Esophagus mucosa (tissue), 1 donor: ENCODE data around the gene DYNLT4. TPM values are rescaled to one million over a fixed set of nuclear protein-coding genes. Genes with fewer than 3 reads are reported as not detected.
"Not testable (repeated sequence)": the region's sequence is repeated elsewhere in the genome, so short reads cannot be mapped to it uniquely, and the experiment has no call there.

Experiments used
- ATAC-seq: fragments of 200-7000 bp; cut with Tn5 transposase; one replicate; pipeline ENCODE4 v1.9.1; 2020
- total RNA-seq: library from RNA; stranded (reverse); gene quantifications from one replicate; pipeline ENCODE4 v1.2.4, GENCODE V29; 2023
- donor health status: DM: yes; HTN: yes; CAD: no.

The DYNLT4 gene
- total RNA-seq, 1 donor from 2014 or later: not detected

DNA sequence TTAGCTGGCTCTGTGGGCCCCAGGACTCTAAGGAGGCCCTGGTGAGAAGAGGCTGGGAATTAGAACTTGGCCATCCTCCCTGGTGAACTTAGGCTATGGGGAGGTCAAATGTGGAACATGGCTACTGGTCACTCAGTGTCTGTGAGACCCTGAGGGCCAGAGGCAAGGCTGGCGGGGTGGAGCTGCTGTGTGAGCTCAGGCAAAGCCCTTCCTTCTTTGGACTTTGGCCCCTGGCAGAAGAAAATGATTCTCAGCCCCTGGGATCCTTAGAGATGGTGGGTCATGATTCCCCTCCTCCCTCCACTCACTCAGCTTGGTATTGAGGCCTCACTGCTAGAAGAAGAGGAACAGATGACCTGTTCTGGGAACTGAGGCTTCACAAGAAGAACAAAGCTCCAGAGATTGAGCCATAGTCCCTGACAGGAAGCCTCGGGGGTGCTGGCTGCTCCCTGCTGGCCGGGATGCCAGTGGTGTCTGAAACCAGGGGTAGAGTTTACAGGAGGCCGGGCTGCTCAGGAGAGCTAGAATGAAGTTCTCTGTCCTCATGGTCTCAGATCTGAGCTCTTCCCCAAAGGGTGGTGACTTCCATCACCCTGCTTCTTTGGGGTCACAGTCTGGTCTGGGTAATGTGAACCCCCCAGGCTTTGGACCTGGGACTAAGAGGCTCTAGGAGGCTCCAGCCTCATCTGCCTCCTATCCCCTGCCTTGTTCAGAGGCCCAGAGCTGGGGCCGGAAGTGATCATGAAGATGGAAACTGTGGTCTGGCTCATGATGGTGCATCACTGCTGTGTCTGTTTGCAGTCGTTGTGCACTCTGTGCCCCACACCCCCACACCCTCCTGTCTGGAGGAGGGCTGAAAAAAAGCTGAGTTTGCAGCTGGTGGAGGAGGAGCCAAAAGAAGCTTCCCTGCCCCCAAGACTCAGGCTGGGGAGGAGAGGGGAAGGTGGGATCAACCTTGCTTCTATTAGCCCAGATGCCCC lies 2.1 kb upstream of the DYNLT4 start:
- ATAC-seq: no peak

DNA sequence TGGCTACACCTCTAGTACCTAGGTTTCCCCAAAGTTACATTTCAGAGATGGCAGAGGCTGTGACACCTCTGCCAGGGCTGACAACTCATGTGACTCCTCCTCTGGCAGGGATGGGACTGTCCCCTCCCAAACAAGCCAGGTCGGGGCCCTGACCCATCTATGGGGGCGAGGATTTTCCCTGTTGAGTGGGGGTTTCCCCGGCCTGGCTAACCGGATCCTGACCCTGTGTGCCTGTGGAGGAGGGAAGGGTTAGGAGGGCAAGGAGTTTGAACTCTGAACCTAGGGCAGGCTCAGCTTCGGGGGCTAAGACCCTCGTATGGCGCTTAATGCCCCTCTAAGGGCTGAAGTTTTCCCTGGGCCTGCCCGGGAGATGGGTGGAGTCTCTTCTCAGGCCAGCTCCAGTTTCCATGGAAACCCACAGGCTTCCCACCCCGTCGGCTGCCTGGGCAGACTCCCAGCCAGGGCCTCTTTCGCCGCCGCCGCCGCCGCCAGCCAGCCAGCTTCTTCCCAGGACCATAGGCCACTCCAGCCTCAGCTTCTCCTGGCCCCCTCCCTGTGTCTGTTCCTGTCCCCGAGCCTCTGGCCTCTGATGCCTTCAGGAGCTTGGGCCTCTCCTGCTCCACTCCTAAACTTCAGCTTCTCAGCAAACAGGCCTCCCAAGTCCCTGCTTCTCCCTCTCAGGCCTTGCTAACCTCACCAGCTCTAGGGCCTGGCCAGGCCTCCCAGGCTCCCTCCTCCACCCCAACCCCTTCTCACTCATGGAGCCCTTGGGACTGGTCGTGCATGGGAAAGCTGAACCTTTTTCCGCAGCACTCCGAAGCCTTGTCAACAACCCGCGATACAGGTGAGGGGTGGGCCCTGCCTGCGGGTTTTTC lies 1.1 kb upstream of the DYNLT4 start, which contains the start of gene BTBD19:
BTBD19 (plus strand) TSS at position 461 of the 875 bp plus-strand sequence; CDS start at position 759, 298 bp downstream.
- peak; percentile 23 for ATAC-seq

DNA sequence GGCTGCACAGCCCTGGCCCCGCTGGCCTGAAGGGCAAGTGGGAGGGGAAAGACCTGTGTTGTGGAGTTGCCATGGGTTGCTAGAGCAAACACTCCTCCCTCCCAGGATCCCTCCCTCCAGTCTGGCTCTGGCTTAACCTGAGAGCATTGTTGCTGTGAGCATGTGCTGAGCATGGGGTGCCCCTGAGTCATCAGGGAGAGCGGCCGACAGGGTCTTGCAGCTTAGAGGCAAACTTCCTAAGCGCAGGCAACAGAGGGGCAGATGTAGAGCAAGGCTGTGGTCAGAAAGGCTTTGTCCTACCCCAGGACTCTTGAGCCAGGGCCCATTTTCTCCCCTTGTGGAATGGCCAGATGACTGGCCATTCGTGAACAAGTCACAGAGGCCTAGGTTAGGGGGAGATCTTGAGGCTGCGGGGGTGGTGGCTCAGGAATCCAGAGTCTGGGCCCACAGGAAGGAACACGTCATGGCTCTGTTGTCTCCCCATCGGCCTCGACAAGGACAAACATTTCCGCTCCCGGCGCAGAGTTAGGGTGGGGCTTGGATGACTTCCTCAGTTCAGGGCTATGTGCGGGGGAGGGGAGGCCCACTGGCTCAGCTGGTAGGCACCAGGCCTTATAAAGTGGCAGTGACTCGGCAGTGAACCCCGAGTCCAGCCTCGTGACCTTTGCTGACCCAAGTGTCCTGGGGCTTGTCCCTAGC lies 362 bp upstream of the DYNLT4 start:
- peak; percentile 83 for ATAC-seq

DNA sequence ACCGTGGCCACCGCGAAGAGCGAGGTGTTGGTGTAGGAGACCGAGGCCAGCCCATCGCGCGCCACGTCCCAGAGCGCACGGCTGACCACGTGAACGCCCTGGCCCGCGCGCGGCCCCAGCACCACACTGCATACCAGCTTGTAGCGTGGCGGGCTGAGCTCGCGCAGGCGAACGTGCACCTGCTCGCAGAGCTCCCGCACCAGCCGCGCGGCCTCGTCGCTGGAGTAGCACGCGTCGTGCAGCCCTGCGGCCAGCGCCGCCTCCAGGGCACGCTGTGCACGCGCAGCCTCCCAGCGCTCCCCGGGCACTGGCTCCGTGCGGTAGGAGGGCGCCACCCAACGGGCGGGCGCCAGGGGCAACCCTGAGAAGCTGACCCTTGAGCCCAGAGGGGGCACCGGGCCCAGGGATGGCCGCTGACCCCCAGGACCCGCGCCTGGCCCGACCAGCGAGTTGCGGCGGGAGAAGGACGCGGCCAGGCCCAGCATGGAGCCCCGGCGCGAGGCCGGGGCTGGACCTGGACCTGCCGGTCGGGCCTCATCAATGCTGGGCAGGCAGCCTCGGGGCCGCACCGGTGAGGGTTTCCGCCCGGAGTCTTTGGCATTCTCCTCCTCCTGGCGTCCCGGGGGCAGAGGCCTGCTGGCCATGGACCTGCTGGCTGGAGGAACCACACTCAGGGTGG lies 987 bp downstream of the DYNLT4 start:
- no peak for ATAC-seq

DNA sequence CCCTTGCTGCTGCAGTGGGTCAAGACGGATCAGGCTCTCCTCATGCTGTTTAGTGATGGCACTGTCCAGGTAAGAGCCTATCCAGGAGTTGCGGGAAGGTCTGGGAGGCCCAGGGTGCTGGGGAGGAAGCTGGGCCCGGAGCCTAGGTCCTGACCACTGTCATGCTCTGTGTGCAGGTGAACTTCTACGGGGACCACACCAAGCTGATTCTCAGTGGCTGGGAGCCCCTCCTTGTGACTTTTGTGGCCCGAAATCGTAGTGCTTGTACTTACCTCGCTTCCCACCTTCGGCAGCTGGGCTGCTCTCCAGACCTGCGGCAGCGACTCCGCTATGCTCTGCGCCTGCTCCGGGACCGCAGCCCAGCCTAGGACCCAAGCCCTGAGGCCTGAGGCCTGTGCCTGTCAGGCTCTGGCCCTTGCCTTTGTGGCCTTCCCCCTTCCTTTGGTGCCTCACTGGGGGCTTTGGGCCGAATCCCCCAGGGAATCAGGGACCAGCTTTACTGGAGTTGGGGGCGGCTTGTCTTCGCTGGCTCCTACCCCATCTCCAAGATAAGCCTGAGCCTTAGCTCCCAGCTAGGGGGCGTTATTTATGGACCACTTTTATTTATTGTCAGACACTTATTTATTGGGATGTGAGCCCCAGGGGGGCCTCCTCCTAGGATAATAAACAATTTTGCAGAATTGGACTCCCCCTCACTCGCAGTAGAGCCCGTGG lies 1.7 kb downstream of the DYNLT4 start:
- ATAC-seq: no peak

DNA sequence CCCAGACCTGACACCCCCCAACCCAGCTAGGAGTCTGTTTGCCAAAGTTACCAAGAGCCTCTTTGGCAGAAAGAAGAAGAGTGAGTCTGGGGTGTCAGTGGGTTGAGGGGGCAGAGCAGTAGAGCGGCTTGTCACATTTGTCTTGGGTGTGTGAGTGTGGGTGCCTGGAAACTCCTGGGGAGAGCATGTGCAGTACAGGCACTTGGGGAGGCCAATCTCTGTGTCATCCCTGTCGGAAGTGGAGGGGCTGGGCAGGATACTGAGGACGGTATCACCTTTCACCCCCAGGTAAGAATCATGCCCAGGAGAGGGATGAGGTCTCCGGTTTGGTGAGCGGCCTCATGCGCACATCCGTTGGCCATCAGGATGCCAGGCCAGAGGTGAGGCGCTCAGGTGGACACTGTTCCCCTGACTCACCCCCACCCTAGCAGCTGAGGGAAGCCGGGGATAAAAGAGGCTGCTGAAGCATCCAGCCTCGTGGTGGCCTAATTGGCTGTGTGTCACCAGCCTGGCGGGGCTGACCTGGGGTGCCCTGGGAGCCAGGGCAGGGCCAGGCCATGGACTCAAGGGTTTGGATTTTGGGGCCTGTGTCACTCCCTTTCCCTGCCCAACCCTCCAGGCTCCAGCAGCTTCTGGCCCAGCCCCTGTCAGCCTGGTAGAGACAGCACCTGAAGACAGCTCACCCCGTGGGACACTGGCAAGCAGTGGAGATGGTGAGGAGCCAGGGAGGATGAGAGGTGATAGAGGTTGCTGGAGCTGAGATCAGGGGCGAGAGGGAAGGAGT lies 3.6 kb downstream of the DYNLT4 start:
- ATAC-seq: peak; percentile 3

DNA sequence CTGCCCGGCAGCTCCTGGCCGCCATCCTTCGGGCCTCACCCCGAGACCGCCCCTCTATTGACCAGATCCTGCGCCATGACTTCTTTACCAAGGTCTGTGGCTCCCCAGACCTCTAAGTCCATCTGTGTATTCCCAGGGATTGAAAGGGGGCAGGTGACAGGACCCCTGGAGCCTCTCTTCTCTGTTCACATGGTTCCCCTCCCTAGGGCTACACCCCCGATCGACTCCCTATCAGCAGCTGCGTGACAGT lies 4.2 kb downstream of the DYNLT4 start:
- no peak for ATAC-seq

DNA sequence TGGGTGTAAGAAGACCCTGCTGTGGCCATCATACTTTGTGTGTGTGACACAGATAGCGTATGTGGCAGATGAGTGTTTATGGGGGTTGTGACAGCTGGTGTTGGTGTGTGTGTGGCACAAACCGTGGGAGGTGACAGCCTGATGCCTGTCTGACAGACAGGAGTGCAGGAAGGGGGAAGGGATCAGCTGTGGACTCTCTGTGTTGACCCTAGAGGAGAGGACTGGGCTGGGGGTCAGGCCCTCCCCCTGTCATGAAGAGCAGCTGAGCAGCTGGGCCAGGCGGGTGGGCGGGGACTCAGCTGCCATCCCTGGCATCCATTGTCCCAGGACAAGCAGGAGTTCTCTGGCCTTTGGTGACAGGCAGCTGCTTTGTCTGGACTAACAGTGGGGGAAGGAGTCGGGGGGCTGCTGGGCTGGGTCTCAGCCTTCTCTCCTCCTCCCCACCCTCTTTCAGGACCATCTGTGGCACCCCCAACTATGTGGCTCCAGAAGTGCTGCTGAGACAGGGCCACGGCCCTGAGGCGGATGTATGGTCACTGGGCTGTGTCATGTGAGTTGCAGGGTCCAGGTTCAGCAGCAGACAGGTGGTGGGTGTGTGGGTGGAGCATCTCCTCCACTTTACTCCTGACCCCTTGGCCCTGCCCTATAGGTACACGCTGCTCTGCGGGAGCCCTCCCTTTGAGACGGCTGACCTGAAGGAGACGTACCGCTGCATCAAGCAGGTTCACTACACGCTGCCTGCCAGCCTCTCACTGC lies 4.7 kb downstream of the DYNLT4 start:
- ATAC-seq: no peak

DNA sequence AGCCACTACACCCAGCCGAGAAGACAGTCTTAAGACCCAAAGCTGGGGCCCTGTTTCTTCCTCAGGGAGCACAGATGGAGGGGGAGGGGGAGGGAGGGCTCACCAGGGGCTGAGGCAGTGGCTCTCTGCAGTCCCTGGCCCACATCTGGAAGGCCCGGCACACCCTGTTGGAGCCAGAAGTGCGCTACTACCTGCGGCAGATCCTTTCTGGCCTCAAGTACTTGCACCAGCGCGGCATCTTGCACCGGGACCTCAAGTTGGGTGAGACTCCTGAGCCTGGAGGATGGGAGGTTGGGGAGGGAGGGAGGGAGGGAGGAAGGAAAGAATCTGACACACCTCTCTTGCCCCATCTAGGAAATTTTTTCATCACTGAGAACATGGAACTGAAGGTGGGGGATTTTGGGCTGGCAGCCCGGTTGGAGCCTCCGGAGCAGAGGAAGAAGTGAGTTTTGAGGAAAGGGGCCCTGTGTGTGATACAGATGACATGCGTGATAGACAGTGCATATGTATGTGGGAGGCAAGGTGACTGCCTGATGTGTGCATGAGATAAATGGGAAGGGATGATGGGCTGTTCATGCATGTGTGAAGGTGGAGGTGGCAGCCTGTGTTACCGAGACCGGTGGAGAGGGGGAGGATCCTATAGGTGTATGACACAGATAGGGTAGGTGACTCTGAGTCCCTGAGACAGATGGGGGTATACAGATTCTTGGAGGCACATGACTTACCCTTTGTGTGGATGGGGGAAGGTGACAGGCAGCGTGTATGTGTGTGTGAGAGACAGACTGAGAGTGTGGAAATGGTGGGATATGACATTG lies 5.5 kb downstream of the DYNLT4 start:
- ATAC-seq: no peak

DNA sequence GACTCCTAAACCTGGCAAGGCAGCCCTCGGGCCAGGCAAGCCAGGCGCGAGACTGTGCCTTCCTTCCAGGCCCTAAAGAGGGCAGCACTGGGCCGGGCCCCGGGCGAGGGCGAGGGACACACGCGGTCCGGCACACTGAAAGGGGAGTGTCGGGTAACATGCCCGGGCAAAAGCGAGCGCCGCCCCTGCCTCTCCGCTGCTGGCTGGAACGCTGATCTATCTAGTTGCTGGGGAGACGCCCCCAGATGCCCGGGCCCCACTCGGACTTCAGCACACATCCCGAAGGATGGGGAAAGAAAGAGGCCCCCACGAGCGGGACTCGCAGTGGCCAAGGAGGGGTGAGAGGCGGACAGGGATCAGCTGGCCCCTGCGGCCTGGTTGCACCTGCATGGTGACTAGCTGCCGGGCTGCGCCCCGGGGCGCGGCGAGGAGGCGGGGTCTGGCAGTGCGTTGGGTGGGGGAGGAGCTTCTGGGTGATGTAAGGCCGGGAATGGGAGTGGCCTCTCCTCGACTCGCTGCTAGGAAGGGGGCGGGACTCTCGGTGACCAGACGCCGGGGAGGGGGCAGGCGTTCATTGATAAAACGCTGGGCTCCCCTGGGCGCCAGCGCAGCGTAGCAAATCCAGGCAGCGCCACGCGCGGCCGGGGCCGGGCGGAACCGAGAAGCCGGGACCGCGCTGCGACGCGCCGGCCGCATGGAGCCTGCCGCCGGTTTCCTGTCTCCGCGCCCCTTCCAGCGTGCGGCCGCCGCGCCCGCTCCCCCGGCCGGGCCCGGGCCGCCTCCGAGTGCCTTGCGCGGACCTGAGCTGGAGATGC lies 7.2 kb downstream of the DYNLT4 start, which contains the start of gene PLK3:
PLK3 (plus strand) TSS at position 608 of the 815 bp plus-strand sequence; CDS start at position 695, 87 bp downstream.
- peak; percentile 92 for ATAC-seq

DNA sequence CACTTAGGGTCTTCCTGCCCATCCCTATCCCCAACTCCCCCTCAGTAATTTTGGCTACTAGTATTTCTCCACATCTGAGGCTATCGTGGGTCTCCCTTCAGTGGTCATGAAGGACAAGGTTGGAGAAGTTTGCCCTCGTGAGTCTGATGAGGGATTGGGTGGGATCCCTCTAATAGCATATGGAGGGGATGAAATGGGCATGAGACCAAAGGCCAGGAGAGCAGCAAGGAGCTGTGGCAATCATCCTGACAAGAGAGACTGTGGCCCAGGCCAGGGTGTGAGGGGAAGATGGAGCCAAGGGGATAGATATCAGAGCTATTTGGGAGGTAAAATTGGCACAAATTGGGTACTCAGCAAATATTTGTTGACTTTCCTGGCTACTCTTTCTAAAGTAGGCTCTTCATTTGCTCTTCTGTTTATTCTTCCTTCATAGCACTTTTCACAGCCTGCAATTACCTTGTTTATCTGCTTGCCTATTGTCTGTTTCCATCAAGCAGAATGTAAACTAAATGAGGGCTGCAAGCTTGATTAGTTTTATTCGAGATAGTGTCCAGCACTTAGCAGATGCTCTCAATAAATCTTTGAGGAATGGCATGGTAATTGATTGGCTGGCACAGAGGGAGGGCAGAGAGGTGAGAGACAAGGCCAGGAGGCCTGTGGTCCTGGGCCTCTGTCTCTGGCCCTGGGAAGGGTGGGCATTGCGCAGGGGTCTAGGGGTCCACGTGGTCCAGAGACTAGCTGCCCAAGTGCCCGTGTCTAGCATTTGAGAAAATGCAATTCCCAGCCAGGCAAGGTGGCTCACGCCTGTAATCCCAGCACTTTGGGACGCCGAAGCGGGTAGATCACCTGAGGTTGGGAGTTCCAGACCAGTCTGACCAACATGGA lies 8.4 kb downstream of the DYNLT4 start:
- ATAC-seq: no peak

DNA sequence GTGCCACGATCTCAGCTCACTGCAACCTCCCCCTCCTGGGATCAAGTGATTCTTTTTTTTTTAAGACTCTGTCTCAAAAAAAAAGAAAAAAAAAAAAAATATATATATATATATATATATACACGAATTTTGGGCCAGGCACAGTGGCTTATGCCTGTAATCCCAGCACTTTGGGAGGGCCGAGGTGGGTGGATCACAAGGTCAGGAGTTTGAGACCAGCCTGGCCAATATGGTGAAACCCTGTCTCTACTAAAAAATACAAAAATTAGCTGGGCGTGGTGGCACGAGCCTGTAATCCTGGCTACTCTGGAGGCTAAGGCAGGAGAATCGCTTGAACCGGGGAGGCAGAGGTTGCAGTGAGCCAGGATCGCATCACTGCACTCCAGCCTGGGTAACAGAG lies 9.3 kb downstream of the DYNLT4 start:
- not testable (repeated sequence) for ATAC-seq

DNA sequence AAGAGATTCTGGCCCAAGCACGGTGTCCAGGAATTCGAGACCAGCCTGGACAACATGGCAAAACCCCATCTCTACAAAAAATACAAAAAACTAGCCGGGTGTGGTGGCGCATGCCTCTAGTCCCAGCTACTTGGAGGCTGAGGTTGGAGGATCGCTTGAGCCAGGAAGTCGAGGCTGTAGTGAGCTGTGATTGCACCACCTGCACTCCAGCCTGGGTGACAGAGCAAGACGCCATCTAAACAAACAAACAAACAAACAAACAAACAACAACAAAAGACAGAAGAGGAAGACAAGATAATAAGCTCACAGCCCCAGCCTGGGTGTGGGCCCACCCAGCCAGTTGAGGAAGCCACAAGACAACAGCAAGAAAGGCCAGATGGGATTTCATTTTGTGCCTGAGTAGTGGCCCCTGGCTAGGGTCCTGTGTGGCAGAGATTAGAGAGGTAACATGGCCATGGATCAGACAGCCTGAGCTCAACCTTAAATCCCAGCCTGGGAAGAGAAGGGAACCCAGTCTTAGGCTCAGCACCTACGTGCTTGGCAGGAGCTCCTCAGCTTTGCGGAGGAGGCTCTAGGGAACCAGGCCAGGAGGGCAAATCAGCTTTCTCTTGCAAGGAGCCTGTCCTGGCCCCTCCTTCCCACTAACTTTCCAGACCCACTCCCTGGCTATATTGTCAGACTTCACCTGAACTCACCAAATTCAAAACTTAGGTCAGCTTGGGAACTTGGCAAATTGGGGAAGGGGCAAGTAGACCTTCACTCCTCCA lies 14.2 kb downstream of the DYNLT4 start:
- no peak for ATAC-seq

DNA sequence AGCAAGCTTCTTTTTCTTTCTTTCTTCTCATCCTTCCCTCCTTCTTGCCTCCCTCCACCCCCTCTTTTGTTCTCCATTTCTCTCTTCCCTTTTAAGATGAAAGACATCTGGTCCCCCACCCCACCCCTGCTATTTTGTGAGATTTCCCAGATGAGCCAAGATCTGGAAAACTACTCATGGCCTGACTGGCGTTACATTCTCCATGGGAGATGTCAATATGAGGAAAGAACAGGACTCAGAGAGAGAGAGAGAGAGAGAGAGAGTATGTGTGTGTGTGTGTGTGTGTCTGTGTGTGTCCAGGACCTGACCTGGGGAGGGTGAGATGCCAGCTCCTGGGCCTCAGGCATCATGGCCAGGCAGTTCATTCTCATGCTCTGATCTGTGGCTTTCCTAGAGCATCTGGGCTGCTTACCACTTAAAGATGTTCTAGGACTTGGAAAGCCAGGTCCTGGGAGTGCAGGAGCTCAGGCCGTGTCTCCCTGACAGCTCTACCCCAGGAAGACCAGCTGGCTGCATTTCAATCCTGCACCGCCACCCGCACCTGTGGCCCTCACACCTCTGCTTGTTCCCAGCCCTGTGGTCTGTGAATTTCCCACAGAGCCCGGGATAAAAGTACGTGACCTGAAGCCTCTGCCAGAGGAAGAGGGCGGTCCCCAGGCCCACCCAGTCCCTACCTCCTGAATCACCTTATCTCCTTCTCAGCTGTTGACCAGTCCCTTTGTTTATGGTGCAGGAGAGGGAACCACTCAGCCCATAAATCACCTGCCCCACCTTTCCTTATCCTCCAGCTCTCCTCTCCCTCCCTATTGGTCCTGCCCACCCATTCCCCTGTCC lies 16.0 kb downstream of the DYNLT4 start:
- ATAC-seq: no peak
